HepG2 (cell line): ENCODE data around the gene BAIAP3. TPM values are rescaled to one million over a fixed set of nuclear protein-coding genes. Genes with fewer than 3 reads are reported as not detected.
A peak's percentile ranks its signal among the peaks of the same experiment; 100 is the strongest.

Source experiments
- CCAR2 ChIP-seq: fragments of 200-400 bp; formaldehyde crosslinking; optimal IDR thresholded peaks from 2 replicates; pipeline ENCODE3; 2018; ENCODE audit warnings: low read depth, mild to moderate bottlenecking, low read length, moderate library complexity
- DNMT1 ChIP-seq: sonication (generic); formaldehyde crosslinking; IDR thresholded peaks from 2 replicates; pipeline ENCODE4 v1.5.1; 2020; ENCODE audit warnings: mild to moderate bottlenecking, missing genetic modification reagents
- ELF4 ChIP-seq: sonication (generic); formaldehyde crosslinking; IDR thresholded peaks from 2 replicates; pipeline ENCODE4 v1.5.0; 2020; ENCODE audit warnings: missing genetic modification reagents, mild to moderate bottlenecking, moderate library complexity, borderline replicate concordance
- FUBP1 ChIP-seq: sonication (generic); formaldehyde crosslinking; IDR thresholded peaks from 2 replicates; pipeline ENCODE4 v1.5.1; 2020; ENCODE audit warnings: missing genetic modification reagents, mild to moderate bottlenecking, borderline replicate concordance
- MIER2 ChIP-seq: IDR thresholded peaks from 2 replicates; pipeline ENCODE4 v1.6.1; 2016; ENCODE audit warnings: missing biosample characterization, missing genetic modification reagents
- NBN ChIP-seq: fragments of 450-650 bp; conservative IDR thresholded peaks from 2 replicates; pipeline ENCODE4 v1.6.1; 2017
- PBX3 ChIP-seq: sonication (generic); formaldehyde crosslinking; IDR thresholded peaks from 2 replicates; pipeline ENCODE4 v1.8.1; 2023; ENCODE audit warnings: missing genetic modification reagents, inconsistent platforms, borderline replicate concordance
- PRPF4 ChIP-seq: fragments of 200-400 bp; formaldehyde crosslinking; IDR thresholded peaks from 2 replicates; pipeline ENCODE4 v1.6.1; 2016; ENCODE audit warnings: low read length, low read depth; ENCODE audit not compliant: poor library complexity, severe bottlenecking
- RXRB ChIP-seq: IDR thresholded peaks from 2 replicates; pipeline ENCODE4 v1.6.1; 2016; ENCODE audit warnings: borderline replicate concordance, missing genetic modification reagents, missing compliant biosample characterization
- SP4 ChIP-seq: sonication (generic); formaldehyde crosslinking; IDR thresholded peaks from 2 replicates; pipeline ENCODE4 v1.8.1; 2023; ENCODE audit warnings: mild to moderate bottlenecking, missing genetic modification reagents
- THAP9 ChIP-seq: sonication (generic); formaldehyde crosslinking; IDR thresholded peaks from 2 replicates; pipeline ENCODE4; 2020; ENCODE audit warnings: missing genetic modification reagents, mild to moderate bottlenecking, borderline replicate concordance
- TIGD3 ChIP-seq: sonication (generic); formaldehyde crosslinking; IDR thresholded peaks from 2 replicates; pipeline ENCODE4 v1.5.1; 2020; ENCODE audit warnings: mild to moderate bottlenecking, missing genetic modification reagents, borderline replicate concordance
- ZBTB43 ChIP-seq: sonication (generic); formaldehyde crosslinking; conservative IDR thresholded peaks from 2 replicates; pipeline ENCODE4 v1.4.0; 2020; ENCODE audit warnings: missing genetic modification reagents
- ZBTB7B ChIP-seq: sonication (generic); formaldehyde crosslinking; IDR thresholded peaks from 2 replicates; pipeline ENCODE4 v1.4.0; 2020; ENCODE audit warnings: missing genetic modification reagents
- ZFP91 ChIP-seq: sonication (generic); formaldehyde crosslinking; IDR thresholded peaks from 2 replicates; pipeline ENCODE4 v1.9.0; 2022; ENCODE audit warnings: missing genetic modification reagents, mild to moderate bottlenecking, borderline replicate concordance
- ZNF703 ChIP-seq: sonication (generic); formaldehyde crosslinking; IDR thresholded peaks from 2 replicates; pipeline ENCODE4 v1.5.1; 2020; ENCODE audit warnings: missing genetic modification reagents, mild to moderate bottlenecking, moderate library complexity, borderline replicate concordance
- ZSCAN9 ChIP-seq: IDR thresholded peaks from 2 replicates; pipeline ENCODE4 v1.6.1; 2016; ENCODE audit warnings: borderline replicate concordance
- polyA plus RNA-seq, 8 experiments: library from polyadenylated mRNA; depleted of rRNA in 3 of 8; stranded (reverse) in 7 of 8; unstranded in 1 of 8; fragments of >200 nt; fragmentation: Illumina TruSeq in 4 of 8; extraction: Trizol in 4 of 8; gene quantifications; 2 replicates each; pipeline versions ENCODE4 v1.2.1 to v1.2.3, GENCODE V29; 2011 to 2016; ENCODE audit warnings: low read depth in 4 of 8, missing spikeins in 1 of 8, mixed read lengths in 1 of 8; ENCODE audit not compliant: insufficient read depth in 1 of 8
- total RNA-seq, 5 experiments: library from RNA; depleted of rRNA; stranded (reverse); fragments of >200 nt; fragmentation: Illumina TruSeq; extraction: Trizol; gene quantifications; 2 replicates each; pipeline ENCODE4 v1.2.3, GENCODE V29; 2016; ENCODE audit warnings: low read depth in 1 of 5

BAIAP3 gene
- total and polyA plus RNA-seq, 2 of the 13 experiments (the other 11 are each of a cell fraction or from before 2014, with no cell fraction given), result 3.2 to 5.7 TPM

- TF ChIP-seq MIER2 (CRISPR knock-in tag), result no peak
- no peak for TF ChIP-seq FUBP1
- TF ChIP-seq ELF4 (CRISPR knock-in tag), result no peak
- peak; percentile 14; the same call in 1 of the 2 replicates for TF ChIP-seq ZSCAN9 (CRISPR knock-in tag)
- TF ChIP-seq CCAR2, result no peak
- TF ChIP-seq DNMT1 (CRISPR knock-in tag), result no peak
- TF ChIP-seq PBX3 (CRISPR knock-in tag), result no peak
- TF ChIP-seq NBN, result no peak
- TF ChIP-seq THAP9 (CRISPR knock-in tag), result peak; percentile 30; the same call in 1 of the 2 replicates
- no peak for TF ChIP-seq PRPF4
- TF ChIP-seq SP4 (CRISPR knock-in tag), result peak; percentile 56; the same call in 1 of the 2 replicates
- TF ChIP-seq ZNF703 (CRISPR knock-in tag), result no peak
- TF ChIP-seq ZFP91 (CRISPR knock-in tag), result peak; percentile 69; the same call in 1 of the 2 replicates
- no peak for TF ChIP-seq RXRB (CRISPR knock-in tag)
- no peak for TF ChIP-seq ZBTB43 (CRISPR knock-in tag)
- 0 out of 2 replicates have a peak, but pooled peaks have one; percentile 51 for TF ChIP-seq ZBTB7B
- no peak; the same call in 1 of the 2 replicates for TF ChIP-seq TIGD3 (CRISPR knock-in tag)
Measured at GRCh38 chr16:1300664-1301476, 32.6 kb upstream of the BAIAP3 start (continued).
